GM06990 (cell line): ENCODE measurements around the gene ELF5.

Experiments used
- DNase-seq: peaks from one replicate; pipeline ENCODE4 v3.0.0-alpha.2; 2011; ENCODE audit not compliant: insufficient read length; ENCODE audit errors: extremely low read depth
- H3K27me3 ChIP-seq: replicated peaks from 2 replicates; pipeline ENCODE4 v1.6.0; 2011; ENCODE audit warnings: low read length; ENCODE audit not compliant: control insufficient read depth, insufficient read depth
- H3K36me3 ChIP-seq: 2 replicates; pipeline ENCODE4 v1.5.1; 2011; ENCODE audit warnings: low read length; ENCODE audit not compliant: control insufficient read depth, insufficient read depth
- H3K4me3 ChIP-seq: replicated peaks from 2 replicates; pipeline ENCODE4 v1.5.1; 2011; ENCODE audit warnings: low read depth, mild to moderate bottlenecking, control low read depth, low read length
- TF ChIP-seq, protein P1 (sequence below): IDR thresholded peaks from 2 replicates; pipeline ENCODE4 v1.5.1; 2011; ENCODE audit warnings: low read length, control low read depth, mild to moderate bottlenecking, inconsistent platforms; ENCODE audit not compliant: insufficient read depth, poor library complexity, severe bottlenecking

ELF5 gene

DNA sequence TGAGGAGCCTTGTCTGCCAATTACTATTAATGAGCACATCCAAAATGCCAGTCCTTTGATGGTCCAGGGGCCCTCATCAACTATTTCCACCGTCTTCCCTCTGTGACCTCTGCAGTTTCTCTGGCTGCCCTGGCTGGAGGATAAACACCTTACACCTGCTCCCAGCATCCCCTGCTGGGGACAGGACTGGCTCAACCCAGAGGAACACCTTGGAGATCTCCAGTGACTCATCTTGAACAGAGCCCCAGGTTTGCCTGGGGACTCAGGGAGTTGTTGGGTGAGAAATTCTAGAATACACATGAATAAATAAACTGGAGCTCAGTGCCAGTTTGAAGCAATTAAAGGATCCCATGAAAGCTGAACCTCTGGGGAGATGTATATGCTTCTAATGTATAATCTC is 24.0 kb upstream of the ELF5 start:
- TF ChIP-seq, protein P1, sequence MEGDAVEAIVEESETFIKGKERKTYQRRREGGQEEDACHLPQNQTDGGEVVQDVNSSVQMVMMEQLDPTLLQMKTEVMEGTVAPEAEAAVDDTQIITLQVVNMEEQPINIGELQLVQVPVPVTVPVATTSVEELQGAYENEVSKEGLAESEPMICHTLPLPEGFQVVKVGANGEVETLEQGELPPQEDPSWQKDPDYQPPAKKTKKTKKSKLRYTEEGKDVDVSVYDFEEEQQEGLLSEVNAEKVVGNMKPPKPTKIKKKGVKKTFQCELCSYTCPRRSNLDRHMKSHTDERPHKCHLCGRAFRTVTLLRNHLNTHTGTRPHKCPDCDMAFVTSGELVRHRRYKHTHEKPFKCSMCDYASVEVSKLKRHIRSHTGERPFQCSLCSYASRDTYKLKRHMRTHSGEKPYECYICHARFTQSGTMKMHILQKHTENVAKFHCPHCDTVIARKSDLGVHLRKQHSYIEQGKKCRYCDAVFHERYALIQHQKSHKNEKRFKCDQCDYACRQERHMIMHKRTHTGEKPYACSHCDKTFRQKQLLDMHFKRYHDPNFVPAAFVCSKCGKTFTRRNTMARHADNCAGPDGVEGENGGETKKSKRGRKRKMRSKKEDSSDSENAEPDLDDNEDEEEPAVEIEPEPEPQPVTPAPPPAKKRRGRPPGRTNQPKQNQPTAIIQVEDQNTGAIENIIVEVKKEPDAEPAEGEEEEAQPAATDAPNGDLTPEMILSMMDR: no peak
- H3K4me3 ChIP-seq: no peak overlapping the region
- H3K36me3 ChIP-seq: no peaks in the 10 kb centered on the region
- DNase-seq: no peak
- H3K27me3 ChIP-seq: no peaks in the 10 kb centered on the region

DNA sequence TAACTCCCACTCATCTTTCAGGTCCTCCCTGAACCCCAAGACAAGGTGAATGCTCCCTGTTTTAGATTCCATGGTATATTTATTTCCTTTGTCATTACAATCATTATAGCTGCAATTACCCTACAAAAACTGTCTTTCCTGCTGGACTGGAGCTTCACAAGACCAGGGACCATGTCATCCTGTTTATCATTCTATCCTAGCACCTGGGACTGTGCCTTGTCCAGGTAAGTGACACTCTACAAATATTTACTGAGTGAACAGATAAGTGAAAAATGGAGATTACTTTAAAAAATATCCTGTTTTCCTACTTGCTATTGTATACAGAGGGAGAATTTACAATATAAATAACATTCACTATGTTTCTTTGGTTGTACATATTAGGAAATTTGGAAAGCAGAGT is 22.5 kb upstream of the ELF5 start:
- Histone ChIP-seq H3K36me3 (no peaks in the 10 kb centered on the region), H3K27me3 (no peaks in the 10 kb centered on the region), H3K4me3 (no peak overlapping the region)
- TF ChIP-seq, protein P1: no peak
- DNase-seq: no peak

DNA sequence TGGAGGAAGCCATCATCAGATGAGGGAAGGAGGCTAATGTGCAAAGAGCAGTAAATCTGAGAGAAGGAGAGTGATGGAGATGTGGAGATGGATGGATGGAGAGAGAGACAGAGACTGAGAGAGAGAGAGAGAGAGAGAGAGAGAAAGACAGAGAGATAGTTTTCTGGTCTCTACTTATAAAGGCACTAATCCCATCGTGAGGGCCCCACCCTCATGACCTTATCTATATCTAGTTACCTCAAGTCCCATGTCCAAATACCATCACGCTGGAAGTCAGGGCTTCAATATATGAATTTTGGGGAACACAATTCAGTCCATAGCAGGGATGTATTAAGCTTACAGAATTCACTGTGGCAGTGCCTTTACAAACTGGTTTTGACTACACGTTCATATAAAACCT is 21.2 kb upstream of the ELF5 start:
- TF ChIP-seq, protein P1: no peak
- H3K27me3 ChIP-seq: no peaks in the 10 kb centered on the region
- DNase-seq: no peak

DNA sequence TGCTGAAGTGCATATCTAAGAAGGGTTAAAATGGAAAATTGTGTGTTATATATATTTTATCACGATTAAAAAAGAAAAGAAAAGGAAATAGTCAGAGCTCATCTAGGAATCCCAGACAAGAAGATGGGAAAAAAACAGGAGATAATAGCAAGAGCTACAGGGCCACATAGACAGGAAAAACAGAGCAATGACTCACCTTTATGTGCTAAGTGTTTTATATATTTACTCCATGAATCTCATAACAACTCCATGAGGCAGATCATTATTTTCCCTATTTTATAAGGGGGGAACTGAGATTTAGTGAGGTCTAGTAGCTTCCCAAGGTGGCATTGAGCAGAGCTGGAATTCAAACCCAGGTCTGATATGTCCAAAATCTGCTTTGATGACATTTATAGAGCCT is 18.1 kb upstream of the ELF5 start:
- DNase-seq: no peak
- TF ChIP-seq, protein P1: no peak
- no peaks in the 10 kb centered on the region for H3K36me3 ChIP-seq
- H3K27me3 ChIP-seq: no peaks in the 10 kb centered on the region
- H3K4me3 ChIP-seq: no peak overlapping the region

More for the DNA sequence above, 21.2 kb upstream of the ELF5 start:
- no peak overlapping the region for H3K4me3 ChIP-seq
- H3K36me3 ChIP-seq: no peaks in the 10 kb centered on the region

DNA sequence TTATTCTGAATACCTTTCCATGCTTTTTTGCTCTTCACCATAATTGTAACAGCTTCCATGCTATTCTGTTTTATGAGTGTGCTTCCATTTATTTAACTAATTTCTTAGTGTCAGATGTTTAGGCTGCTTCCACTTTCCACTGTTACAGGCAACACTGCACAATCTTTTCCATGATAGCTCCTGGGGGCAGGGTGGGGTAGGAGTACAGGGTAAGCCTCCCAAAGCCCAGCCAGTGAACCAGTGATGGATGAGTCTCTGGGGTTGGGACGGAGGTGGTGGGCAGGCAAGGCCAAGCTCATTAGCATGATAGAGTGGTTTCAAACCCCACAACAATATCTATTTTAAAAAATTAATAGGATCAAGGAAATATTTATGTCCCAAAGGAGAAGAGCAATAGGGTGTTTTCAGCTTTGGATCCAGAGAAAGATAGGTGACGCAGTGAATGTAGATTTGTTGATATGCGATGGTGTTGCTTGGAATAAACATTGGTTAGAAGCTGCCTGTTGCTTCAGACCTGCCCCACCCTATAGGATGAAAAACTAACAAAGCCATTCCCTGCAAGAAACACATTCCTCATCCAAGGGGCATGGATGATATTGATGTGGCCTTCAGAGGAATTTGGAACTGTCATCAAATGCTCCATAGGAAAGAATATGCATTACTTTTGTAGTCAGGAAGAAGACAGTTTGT is 17.1 kb upstream of the ELF5 start:
- no peaks in the 10 kb centered on the region for H3K36me3 ChIP-seq
- TF ChIP-seq, protein P1: no peak
- no peak for DNase-seq
- no peak overlapping the region for H3K4me3 ChIP-seq
- no peaks in the 10 kb centered on the region; the same call in 1 of the 2 replicates for H3K27me3 ChIP-seq

DNA sequence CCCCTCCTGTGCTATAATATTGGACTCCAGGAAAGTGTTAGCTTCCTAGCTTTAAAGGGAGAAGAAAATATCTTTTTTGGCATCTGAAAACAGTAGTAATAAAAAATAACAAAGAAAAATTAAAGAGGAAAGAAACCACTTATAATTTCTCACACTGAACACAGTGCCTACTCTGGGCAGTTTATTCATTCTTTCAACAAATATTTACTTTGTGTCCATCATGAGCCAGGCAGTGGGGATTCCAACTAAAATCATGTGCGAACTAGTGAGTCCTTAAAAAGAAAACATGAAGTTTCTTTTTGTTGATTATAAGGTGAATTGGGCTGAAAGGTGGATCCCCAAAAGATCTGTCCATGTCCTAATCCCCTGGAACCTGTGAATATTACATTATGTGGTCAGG is 16.0 kb upstream of the ELF5 start:
- Histone ChIP-seq H3K36me3 (no peaks in the 10 kb centered on the region), H3K4me3 (no peak overlapping the region), H3K27me3 (no peaks in the 10 kb centered on the region; the same call in 1 of the 2 replicates)
- DNase-seq: no peak
- TF ChIP-seq, protein P1: no peak
